HG02571 (cell line): ENCODE data around the gene SKAP1.

Experiments used
- ATAC-seq: cut with Tn5 transposase; IDR thresholded peaks from one replicate; pipeline ENCODE4 v1.9.1; 2021; ENCODE audit warnings: mild to moderate bottlenecking, moderate library complexity; ENCODE audit not compliant: unreplicated experiment

The SKAP1 gene

GRCh38 chr17:48125829-48126531, 304.0 kb downstream of the SKAP1 start:
- ATAC-seq, result no peak

GRCh38 chr17:48123776-48124388, 306.1 kb downstream of the SKAP1 start:
- ATAC-seq, result no peak

- no peak for ATAC-seq
These were observed 306.9 kb downstream of the SKAP1 start for GRCh38 chr17:48123111-48123510.

- no peak for ATAC-seq
These were observed 307.4 kb downstream of the SKAP1 start for GRCh38 chr17:48122665-48123045.

- ATAC-seq, result no peak
These were observed 307.9 kb downstream of the SKAP1 start for GRCh38 chr17:48121923-48122664.

GRCh38 chr17:48113201-48113676, 316.8 kb downstream of the SKAP1 start:
- ATAC-seq, result no peak

- no peak for ATAC-seq
These were observed 318.1 kb downstream of the SKAP1 start for GRCh38 chr17:48111937-48112241.

GRCh38 chr17:48110761-48111160, 319.3 kb downstream of the SKAP1 start:
- no peak for ATAC-seq

GRCh38 chr17:48107137-48108055, 322.6 kb downstream of the SKAP1 start, which contains the start of gene SNX11:
SNX11 (plus strand) TSS chr17:48107766; CDS start chr17:48112044, 4,278 bp downstream.
- peak; percentile 83 for ATAC-seq

- ATAC-seq, result no peak
These were observed 323.2 kb downstream of the SKAP1 start for GRCh38 chr17:48106802-48107136.

- ATAC-seq, result no peak
These were observed 325.6 kb downstream of the SKAP1 start for GRCh38 chr17:48104440-48104839.

GRCh38 chr17:48102798-48103715, 327.0 kb downstream of the SKAP1 start:
- no peak for ATAC-seq

- no peak for ATAC-seq
These were observed 327.8 kb downstream of the SKAP1 start for GRCh38 chr17:48102043-48102750.

GRCh38 chr17:48101012-48101720, 328.8 kb downstream of the SKAP1 start, which contains the start of gene CBX1:
CBX1 (minus strand) TSS chr17:48101478; CDS start chr17:48077004, 24,474 bp downstream.
- ATAC-seq, result peak; percentile 83

- no peak for ATAC-seq
These were observed 329.4 kb downstream of the SKAP1 start for GRCh38 chr17:48100591-48101011.

GRCh38 chr17:48100160-48100559, 329.9 kb downstream of the SKAP1 start:
- ATAC-seq, result no peak

- ATAC-seq, result no peak
These were observed 334.4 kb downstream of the SKAP1 start for GRCh38 chr17:48095611-48096010.

GRCh38 chr17:48093341-48094045, 336.5 kb downstream of the SKAP1 start:
- no peak for ATAC-seq
